Caco-2 (cell line): ENCODE data around the gene TTC39B. TPM values are rescaled to one million over a fixed set of nuclear protein-coding genes. Genes with fewer than 3 reads are reported as not detected.

Experiments used
- BruUV-seq: library from RNA; stranded (reverse); fragments of 400-500 nt; replicated peaks from 2 replicates; lab custom pipeline; 2021; lab: Mats Ljungman, UMichigan
- CTCF ChIA-PET: fragments of 300-600 bp; sonication (Branson Sonifier 250); formaldehyde crosslinking; loops from one replicate; lab custom pipeline; 2022; ENCODE audit warnings: antibody characterized with exemption; lab: Charles Lee
- POLR2A ChIA-PET: fragments of 300-600 bp; sonication (Branson Sonifier 250); formaldehyde crosslinking; loops from one replicate; lab custom pipeline; 2022; ENCODE audit warnings: antibody characterized with exemption; lab: Charles Lee
- DNase-seq, 2 experiments: peaks; one replicate each; pipeline versions ENCODE4 v3.0.0 to v3.0.0-alpha.2; 2020 to 2022
- H3K27me3 ChIP-seq: replicated peaks from 2 replicates; pipeline ENCODE4 v1.6.0; 2011; ENCODE audit warnings: low read length; ENCODE audit not compliant: control insufficient read depth, insufficient read depth
- H3K36me3 ChIP-seq: 2 replicates; pipeline ENCODE4 v1.5.1; 2011; ENCODE audit warnings: low read length; ENCODE audit not compliant: control insufficient read depth, insufficient read depth
- H3K4me1 ChIP-seq: fragments of 250-450 bp; sonication (Bioruptor Pico); 2 replicates; pipeline ENCODE4 v1.5.1; 2020; ENCODE audit warnings: mild to moderate bottlenecking
- H3K4me3 ChIP-seq: 2 replicates; pipeline ENCODE4 v1.5.1; 2011; ENCODE audit warnings: low read depth, mild to moderate bottlenecking, control low read depth, low read length
- H3K9me3 ChIP-seq: fragments of 250-450 bp; sonication (Bioruptor Pico); 2 replicates; pipeline ENCODE4 v1.5.1; 2020; ENCODE audit warnings: mild to moderate bottlenecking, moderate library complexity
- H3K27ac Mint-ChIP-seq: one replicate; pipeline ENCODE4 v1.8.0; 2022; ENCODE audit warnings: mixed read lengths; ENCODE audit not compliant: unreplicated experiment
- H3K27me3 Mint-ChIP-seq: one replicate; pipeline ENCODE4 v1.8.0; 2022; ENCODE audit warnings: mixed read lengths; ENCODE audit not compliant: insufficient read depth, unreplicated experiment
- H3K36me3 Mint-ChIP-seq: one replicate; pipeline ENCODE4 v1.8.0; 2022; ENCODE audit warnings: mild to moderate bottlenecking, mixed read lengths; ENCODE audit not compliant: insufficient read depth, unreplicated experiment
- H3K4me1 Mint-ChIP-seq: one replicate; pipeline ENCODE4 v1.8.0; 2022; ENCODE audit warnings: low read depth, mixed read lengths; ENCODE audit not compliant: unreplicated experiment
- H3K4me3 Mint-ChIP-seq: one replicate; pipeline ENCODE4 v1.8.0; 2022; ENCODE audit warnings: mild to moderate bottlenecking, moderate library complexity, mixed read lengths; ENCODE audit not compliant: unreplicated experiment
- H3K9me3 Mint-ChIP-seq: one replicate; pipeline ENCODE4 v1.8.0; 2022; ENCODE audit warnings: mixed read lengths; ENCODE audit not compliant: unreplicated experiment
- intact Hi-C: fragments of 100-400 bp; cut with micrococcal nuclease; formaldehyde crosslinking; loops from one replicate; pipeline ENCODE4 v1.10.0; 2022; ENCODE audit not compliant: unreplicated experiment
- total RNA-seq: library from RNA; stranded (reverse); gene quantifications from 2 replicates; pipeline ENCODE4 v1.2.3, GENCODE V29; 2022
- TF ChIP-seq, protein P1 (sequence below), 2 experiments: fragments of 200-600 bp in 1 of 2; IDR thresholded peaks; 1 replicate in 1 of 2; 2 replicates in 1 of 2; pipeline versions ENCODE4 v1.5.1 to v1.8.0; 2011 to 2022; ENCODE audit warnings: antibody characterized with exemption in 1 of 2, control low read depth in 1 of 2, inconsistent platforms in 1 of 2, low read depth in 1 of 2, low read length in 1 of 2, mild to moderate bottlenecking in 1 of 2, moderate library complexity in 1 of 2; ENCODE audit not compliant: insufficient read depth in 1 of 2, severe bottlenecking in 1 of 2, unreplicated experiment in 1 of 2

TTC39B gene
- total RNA-seq, 1 experiment from 2014 or later: 6.9 TPM

DNA sequence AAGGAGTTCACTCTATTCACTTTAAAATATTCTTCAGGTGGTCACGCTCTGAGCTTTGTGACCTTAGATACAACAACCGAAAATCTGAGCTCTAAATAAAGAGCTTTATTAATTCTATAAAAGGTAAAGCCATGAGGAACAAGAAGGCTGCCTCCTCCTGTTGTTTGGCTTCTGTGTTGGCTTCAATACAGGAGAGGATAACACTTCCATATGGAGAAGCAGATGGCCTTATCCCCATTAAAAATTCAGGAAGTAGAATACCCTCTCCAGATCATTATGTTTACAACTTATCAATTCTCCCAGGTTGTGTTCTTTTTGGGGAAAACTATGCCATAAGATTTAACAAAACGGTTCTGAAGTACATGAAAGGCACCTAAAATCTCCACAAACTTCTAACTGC lies 128.4 kb downstream of the TTC39B start:
- Histone ChIP-seq H3K4me3 (no peak overlapping the region), H3K27me3 (no peaks in the 10 kb centered on the region), H3K36me3 (no peaks in the 10 kb centered on the region), H3K4me1 (no peaks in the 10 kb centered on the region), H3K9me3 (no peaks in the 10 kb centered on the region)
- DNase-seq: no peak
- no peaks in the 10 kb centered on the region for H3K9me3 Mint-ChIP-seq
- H3K27me3 Mint-ChIP-seq: no peaks in the 10 kb centered on the region
- H3K4me3 Mint-ChIP-seq: no peak overlapping the region
- no peaks in the 10 kb centered on the region for H3K36me3 Mint-ChIP-seq
- ChIA-PET CTCF (no interaction called here), POLR2A (no interaction called here)
- H3K4me1 Mint-ChIP-seq: no peaks in the 10 kb centered on the region
- no TSS peak for BruUV-seq
- intact Hi-C loops: no loop called here
- TF ChIP-seq, protein P1, sequence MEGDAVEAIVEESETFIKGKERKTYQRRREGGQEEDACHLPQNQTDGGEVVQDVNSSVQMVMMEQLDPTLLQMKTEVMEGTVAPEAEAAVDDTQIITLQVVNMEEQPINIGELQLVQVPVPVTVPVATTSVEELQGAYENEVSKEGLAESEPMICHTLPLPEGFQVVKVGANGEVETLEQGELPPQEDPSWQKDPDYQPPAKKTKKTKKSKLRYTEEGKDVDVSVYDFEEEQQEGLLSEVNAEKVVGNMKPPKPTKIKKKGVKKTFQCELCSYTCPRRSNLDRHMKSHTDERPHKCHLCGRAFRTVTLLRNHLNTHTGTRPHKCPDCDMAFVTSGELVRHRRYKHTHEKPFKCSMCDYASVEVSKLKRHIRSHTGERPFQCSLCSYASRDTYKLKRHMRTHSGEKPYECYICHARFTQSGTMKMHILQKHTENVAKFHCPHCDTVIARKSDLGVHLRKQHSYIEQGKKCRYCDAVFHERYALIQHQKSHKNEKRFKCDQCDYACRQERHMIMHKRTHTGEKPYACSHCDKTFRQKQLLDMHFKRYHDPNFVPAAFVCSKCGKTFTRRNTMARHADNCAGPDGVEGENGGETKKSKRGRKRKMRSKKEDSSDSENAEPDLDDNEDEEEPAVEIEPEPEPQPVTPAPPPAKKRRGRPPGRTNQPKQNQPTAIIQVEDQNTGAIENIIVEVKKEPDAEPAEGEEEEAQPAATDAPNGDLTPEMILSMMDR (IDR thresholded peaks at IDR 0.05; ENCODE audit: insufficient read depth in 1 of 2, low read depth in 1 of 2, low read length in 1 of 2, severe bottlenecking in 1 of 2, unreplicated experiment in 1 of 2): no peak
- H3K27ac Mint-ChIP-seq: no peak overlapping the region

DNA sequence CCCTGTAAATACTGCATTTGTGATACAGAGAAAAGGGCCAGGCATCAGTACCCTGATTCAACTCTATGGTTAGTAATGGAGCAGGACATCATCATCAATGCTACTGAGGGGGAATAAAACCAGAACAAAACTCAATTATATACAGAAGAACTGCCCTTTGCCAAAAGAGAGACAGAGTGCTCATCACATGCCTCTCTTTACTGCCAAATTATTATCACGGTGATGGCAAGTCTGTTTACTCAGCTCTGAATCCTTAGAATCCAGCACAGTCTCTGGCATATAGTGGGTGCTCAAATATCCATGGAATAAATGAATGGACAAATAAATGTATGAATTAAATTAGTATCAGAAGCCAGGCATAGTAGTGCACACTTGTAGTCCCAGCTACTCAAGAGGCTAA lies 130.2 kb downstream of the TTC39B start:
- Mint-ChIP-seq H3K4me1 (no peaks in the 10 kb centered on the region), H3K9me3 (no peaks in the 10 kb centered on the region), H3K27me3 (no peaks in the 10 kb centered on the region), H3K4me3 (no peak overlapping the region), H3K27ac (no peak overlapping the region), H3K36me3 (no peaks in the 10 kb centered on the region)
- intact Hi-C loops: no loop called here
- Histone ChIP-seq H3K9me3 (no peaks in the 10 kb centered on the region), H3K4me3 (no peak overlapping the region), H3K36me3 (no peaks in the 10 kb centered on the region), H3K27me3 (no peaks in the 10 kb centered on the region), H3K4me1 (no peaks in the 10 kb centered on the region)
- TF ChIP-seq, protein P1 (IDR thresholded peaks at IDR 0.05; ENCODE audit: insufficient read depth in 1 of 2, low read depth in 1 of 2, low read length in 1 of 2, severe bottlenecking in 1 of 2, unreplicated experiment in 1 of 2): no peak
- no peak for DNase-seq
- no TSS peak for BruUV-seq
- ChIA-PET POLR2A (no interaction called here), CTCF (no interaction called here)

GRCh38 chr9:15163931-15164330 lies 143.1 kb downstream of the TTC39B start:
- H3K4me3 Mint-ChIP-seq: no peak overlapping the region
- no peaks in the 10 kb centered on the region for H3K27me3 ChIP-seq
- H3K4me1 ChIP-seq: no peaks in the 10 kb centered on the region
- no peaks in the 10 kb centered on the region for H3K27me3 Mint-ChIP-seq
- no peak for DNase-seq
- no peak overlapping the region for H3K27ac Mint-ChIP-seq
- H3K9me3 ChIP-seq: no peaks in the 10 kb centered on the region
- H3K4me3 ChIP-seq: no peak overlapping the region
- H3K9me3 Mint-ChIP-seq: no peaks in the 10 kb centered on the region
- no peaks in the 10 kb centered on the region for H3K36me3 ChIP-seq
- POLR2A ChIA-PET: no interaction called here
- intact Hi-C loops: no loop called here
- TF ChIP-seq, protein P1 (IDR thresholded peaks at IDR 0.05; ENCODE audit: insufficient read depth in 1 of 2, low read depth in 1 of 2, low read length in 1 of 2, severe bottlenecking in 1 of 2, unreplicated experiment in 1 of 2): no peak
- BruUV-seq: no TSS peak
- H3K4me1 Mint-ChIP-seq: no peaks in the 10 kb centered on the region
- no peaks in the 10 kb centered on the region for H3K36me3 Mint-ChIP-seq
- CTCF ChIA-PET: no interaction called here
